ENCODE data around the gene SLCO2A1.
"Not testable (repeated sequence)": the region's sequence is repeated elsewhere in the genome, so short reads cannot be mapped to it uniquely, and the experiment has no call there.

The SLCO2A1 gene

DNA sequence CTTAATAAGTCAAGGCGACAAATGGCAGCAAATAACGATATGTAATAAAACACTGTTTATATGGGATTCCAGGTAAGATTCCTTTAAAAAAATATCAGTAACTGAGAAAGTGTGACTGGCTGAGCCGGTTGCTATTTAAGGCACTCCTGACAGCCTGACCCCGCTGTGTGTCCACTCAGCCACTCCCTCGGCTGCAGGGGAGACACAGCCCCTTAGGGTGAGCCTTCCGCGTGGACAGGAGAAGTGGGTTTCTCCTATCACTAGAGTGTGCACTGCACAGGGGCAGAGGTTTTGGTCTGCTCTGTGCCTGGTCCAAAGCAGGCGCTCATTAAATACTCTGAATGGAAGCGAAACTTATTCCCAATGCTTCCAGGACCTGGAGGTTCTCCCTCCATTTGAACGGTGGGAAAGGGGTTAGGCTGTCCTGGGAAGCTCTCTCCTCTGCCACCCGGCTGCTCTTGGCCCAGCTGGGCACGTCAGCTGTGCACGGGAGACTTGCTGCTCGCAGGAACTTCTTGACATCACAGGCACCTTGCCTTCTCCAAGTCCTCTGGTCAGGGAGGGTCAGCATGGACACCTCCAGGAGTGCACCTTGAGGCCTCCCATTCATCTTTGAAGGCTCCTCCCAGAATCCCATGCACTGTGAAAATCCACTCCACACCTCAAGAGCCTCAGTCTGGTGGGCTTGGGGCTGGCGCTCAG, 43.3 kb upstream of the SLCO2A1 start:
- ATAC-seq, result no peak
- TF ChIP-seq CSDC2 (CRISPR knock-in tag; IDR thresholded peaks at IDR 0.05) (no peak), SNAI2 (CRISPR knock-in tag; IDR thresholded peaks at IDR 0.05) (no peak), ISL1 (CRISPR knock-in tag; IDR thresholded peaks at IDR 0.05) (no peak), TCF4 (CRISPR knock-in tag; IDR thresholded peaks at IDR 0.05; ENCODE audit: borderline replicate concordance) (no peak), ZFP30 (CRISPR knock-in tag; IDR thresholded peaks at IDR 0.05) (no peak), BACH2 (CRISPR knock-in tag; IDR thresholded peaks at IDR 0.05; ENCODE audit: borderline replicate concordance) (no peak)

DNA sequence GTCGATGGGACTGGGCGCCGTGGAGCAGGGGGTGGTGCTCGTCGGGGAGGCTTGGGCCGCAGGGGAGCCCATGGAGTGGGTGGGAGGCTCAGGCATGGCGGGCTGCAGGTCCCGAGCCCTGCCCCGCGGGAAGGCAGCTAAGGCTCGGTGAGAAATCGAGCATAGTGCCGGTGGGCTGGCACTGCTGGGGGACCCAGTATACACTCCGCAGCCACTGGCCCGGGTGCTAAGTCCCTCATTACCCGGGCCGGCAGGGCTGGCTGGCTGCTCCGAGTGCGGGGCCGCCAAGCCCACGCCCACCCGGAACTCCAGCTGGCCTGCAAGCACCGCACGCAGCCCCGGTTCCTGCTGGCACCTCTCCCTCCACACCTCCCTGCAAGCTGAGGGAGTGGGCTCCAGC, 40.6 kb upstream of the SLCO2A1 start:
- not testable (repeated sequence) for ATAC-seq

DNA sequence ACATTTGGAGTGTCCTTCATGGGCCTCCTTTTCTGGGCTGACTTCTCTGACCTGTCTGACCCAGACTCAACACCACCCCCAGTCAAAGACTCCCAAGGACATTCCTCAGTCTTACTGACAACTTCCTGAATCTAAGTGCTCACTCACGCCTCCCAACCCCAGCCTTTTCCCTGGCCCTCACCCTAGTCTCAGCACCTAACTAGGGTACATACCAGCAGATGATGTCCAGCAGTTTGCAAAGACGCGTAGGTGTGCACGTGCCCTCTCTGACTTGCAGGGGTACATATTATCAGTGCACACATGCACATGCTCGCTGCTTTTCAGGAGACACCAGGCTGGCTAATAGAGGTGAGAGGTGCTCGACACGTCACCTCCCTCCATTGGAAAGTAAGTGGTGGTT, 38.7 kb upstream of the SLCO2A1 start:
- TF ChIP-seq ESRRG (CRISPR knock-in tag; IDR thresholded peaks at IDR 0.05) (no peak), TCF4 (CRISPR knock-in tag; IDR thresholded peaks at IDR 0.05; ENCODE audit: borderline replicate concordance) (no peak), RARB (CRISPR knock-in tag; IDR thresholded peaks at IDR 0.05) (no peak), PPARA (CRISPR knock-in tag; IDR thresholded peaks at IDR 0.05; ENCODE audit: borderline replicate concordance) (no peak), TOX (CRISPR knock-in tag; IDR thresholded peaks at IDR 0.05; ENCODE audit: borderline replicate concordance) (no peak)
- TF ChIP-seq, protein P1, sequence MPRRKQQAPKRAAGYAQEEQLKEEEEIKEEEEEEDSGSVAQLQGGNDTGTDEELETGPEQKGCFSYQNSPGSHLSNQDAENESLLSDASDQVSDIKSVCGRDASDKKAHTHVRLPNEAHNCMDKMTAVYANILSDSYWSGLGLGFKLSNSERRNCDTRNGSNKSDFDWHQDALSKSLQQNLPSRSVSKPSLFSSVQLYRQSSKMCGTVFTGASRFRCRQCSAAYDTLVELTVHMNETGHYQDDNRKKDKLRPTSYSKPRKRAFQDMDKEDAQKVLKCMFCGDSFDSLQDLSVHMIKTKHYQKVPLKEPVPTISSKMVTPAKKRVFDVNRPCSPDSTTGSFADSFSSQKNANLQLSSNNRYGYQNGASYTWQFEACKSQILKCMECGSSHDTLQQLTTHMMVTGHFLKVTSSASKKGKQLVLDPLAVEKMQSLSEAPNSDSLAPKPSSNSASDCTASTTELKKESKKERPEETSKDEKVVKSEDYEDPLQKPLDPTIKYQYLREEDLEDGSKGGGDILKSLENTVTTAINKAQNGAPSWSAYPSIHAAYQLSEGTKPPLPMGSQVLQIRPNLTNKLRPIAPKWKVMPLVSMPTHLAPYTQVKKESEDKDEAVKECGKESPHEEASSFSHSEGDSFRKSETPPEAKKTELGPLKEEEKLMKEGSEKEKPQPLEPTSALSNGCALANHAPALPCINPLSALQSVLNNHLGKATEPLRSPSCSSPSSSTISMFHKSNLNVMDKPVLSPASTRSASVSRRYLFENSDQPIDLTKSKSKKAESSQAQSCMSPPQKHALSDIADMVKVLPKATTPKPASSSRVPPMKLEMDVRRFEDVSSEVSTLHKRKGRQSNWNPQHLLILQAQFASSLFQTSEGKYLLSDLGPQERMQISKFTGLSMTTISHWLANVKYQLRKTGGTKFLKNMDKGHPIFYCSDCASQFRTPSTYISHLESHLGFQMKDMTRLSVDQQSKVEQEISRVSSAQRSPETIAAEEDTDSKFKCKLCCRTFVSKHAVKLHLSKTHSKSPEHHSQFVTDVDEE (CRISPR knock-in tag; IDR thresholded peaks at IDR 0.05), result no peak
- TF ChIP-seq, protein P2, sequence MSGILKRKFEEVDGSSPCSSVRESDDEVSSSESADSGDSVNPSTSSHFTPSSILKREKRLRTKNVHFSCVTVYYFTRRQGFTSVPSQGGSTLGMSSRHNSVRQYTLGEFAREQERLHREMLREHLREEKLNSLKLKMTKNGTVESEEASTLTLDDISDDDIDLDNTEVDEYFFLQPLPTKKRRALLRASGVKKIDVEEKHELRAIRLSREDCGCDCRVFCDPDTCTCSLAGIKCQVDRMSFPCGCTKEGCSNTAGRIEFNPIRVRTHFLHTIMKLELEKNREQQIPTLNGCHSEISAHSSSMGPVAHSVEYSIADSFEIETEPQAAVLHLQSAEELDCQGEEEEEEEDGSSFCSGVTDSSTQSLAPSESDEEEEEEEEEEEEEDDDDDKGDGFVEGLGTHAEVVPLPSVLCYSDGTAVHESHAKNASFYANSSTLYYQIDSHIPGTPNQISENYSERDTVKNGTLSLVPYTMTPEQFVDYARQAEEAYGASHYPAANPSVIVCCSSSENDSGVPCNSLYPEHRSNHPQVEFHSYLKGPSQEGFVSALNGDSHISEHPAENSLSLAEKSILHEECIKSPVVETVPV (CRISPR knock-in tag; IDR thresholded peaks at IDR 0.05), result no peak
- no peak for ATAC-seq

DNA sequence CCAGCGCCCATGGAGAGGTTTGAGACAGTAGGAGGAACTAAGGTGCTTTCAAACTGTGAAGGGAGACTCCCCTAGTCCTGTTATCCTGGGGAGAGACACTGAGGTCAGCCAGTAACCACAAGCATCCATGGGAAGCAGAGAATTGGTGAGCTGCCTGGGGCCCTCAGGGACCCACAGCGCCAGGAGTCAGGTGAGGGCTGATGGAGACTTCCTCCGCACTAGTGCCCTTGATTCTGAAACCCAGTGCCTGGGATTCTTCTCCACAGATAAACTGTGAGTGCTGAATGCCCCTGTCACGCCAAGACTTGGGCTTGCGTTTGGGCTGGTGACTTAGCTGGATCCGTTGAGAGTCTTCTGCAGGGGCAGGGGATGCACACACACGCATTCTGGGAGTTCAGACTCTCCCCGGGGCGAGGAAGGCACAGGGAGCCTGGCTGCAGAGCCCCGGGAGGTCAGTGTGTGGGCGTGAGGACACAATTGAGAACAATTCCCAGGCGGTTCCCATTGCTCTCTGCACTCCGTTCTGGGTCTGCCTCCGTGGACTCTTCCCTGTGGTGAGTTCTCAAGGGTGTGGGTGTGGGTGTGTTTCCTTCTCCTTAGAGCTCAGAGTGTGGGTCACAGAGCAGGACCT, 37.9 kb upstream of the SLCO2A1 start:
- TF ChIP-seq, protein P3, sequence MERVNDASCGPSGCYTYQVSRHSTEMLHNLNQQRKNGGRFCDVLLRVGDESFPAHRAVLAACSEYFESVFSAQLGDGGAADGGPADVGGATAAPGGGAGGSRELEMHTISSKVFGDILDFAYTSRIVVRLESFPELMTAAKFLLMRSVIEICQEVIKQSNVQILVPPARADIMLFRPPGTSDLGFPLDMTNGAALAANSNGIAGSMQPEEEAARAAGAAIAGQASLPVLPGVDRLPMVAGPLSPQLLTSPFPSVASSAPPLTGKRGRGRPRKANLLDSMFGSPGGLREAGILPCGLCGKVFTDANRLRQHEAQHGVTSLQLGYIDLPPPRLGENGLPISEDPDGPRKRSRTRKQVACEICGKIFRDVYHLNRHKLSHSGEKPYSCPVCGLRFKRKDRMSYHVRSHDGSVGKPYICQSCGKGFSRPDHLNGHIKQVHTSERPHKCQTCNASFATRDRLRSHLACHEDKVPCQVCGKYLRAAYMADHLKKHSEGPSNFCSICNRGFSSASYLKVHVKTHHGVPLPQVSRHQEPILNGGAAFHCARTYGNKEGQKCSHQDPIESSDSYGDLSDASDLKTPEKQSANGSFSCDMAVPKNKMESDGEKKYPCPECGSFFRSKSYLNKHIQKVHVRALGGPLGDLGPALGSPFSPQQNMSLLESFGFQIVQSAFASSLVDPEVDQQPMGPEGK (CRISPR knock-in tag; IDR thresholded peaks at IDR 0.05; ENCODE audit: borderline replicate concordance), result no peak
- TF ChIP-seq ZNF8 (CRISPR knock-in tag; IDR thresholded peaks at IDR 0.05), result no peak
- TF ChIP-seq, protein P2 (CRISPR knock-in tag; IDR thresholded peaks at IDR 0.05), result no peak
- TF ChIP-seq ZC3H10 (CRISPR knock-in tag; IDR thresholded peaks at IDR 0.05), result no peak
- TF ChIP-seq ARNTL (CRISPR knock-in tag; IDR thresholded peaks at IDR 0.05; ENCODE audit: borderline replicate concordance, low read depth), result no peak
- TF ChIP-seq RARB (CRISPR knock-in tag; IDR thresholded peaks at IDR 0.05), result no peak
- TF ChIP-seq ZFP30 (CRISPR knock-in tag; IDR thresholded peaks at IDR 0.05), result no peak
- TF ChIP-seq SNAI2 (CRISPR knock-in tag; IDR thresholded peaks at IDR 0.05), result no peak
- no peak for TF ChIP-seq ISL1 (CRISPR knock-in tag; IDR thresholded peaks at IDR 0.05)
- no peak for TF ChIP-seq ESRRG (CRISPR knock-in tag; IDR thresholded peaks at IDR 0.05)
- TF ChIP-seq BACH2 (CRISPR knock-in tag; IDR thresholded peaks at IDR 0.05; ENCODE audit: borderline replicate concordance), result no peak
- TF ChIP-seq OSR1 (CRISPR knock-in tag; IDR thresholded peaks at IDR 0.05), result no peak
- TF ChIP-seq CSDC2 (CRISPR knock-in tag; IDR thresholded peaks at IDR 0.05), result no peak
- TF ChIP-seq, protein P4, sequence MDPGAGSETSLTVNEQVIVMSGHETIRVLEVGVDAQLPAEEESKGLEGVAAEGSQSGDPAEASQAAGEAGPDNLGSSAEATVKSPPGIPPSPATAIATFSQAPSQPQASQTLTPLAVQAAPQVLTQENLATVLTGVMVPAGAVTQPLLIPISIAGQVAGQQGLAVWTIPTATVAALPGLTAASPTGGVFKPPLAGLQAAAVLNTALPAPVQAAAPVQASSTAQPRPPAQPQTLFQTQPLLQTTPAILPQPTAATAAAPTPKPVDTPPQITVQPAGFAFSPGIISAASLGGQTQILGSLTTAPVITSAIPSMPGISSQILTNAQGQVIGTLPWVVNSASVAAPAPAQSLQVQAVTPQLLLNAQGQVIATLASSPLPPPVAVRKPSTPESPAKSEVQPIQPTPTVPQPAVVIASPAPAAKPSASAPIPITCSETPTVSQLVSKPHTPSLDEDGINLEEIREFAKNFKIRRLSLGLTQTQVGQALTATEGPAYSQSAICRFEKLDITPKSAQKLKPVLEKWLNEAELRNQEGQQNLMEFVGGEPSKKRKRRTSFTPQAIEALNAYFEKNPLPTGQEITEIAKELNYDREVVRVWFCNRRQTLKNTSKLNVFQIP (CRISPR knock-in tag; IDR thresholded peaks at IDR 0.05; ENCODE audit: borderline replicate concordance, low read depth), result no peak
- TF ChIP-seq TCF4 (CRISPR knock-in tag; IDR thresholded peaks at IDR 0.05; ENCODE audit: borderline replicate concordance), result no peak
- no peak for TF ChIP-seq GLIS3 (CRISPR knock-in tag; IDR thresholded peaks at IDR 0.05)
- no peak for TF ChIP-seq ZFP3 (CRISPR knock-in tag; IDR thresholded peaks at IDR 0.05)
- no peak for ATAC-seq
